Testis (tissue), 2 donors: ENCODE data around the gene TRPV5.

ENCODE experiments used
- CTCF ChIP-seq, 3 experiments: fragments of 450-650 bp in 2 of 3; fragments of 200-600 bp in 1 of 3; sonication (generic) in 1 of 3; IDR thresholded peaks; one replicate each; pipeline ENCODE4 v1.5.1; 2016 to 2019; ENCODE audit warnings: antibody characterized with exemption in 3 of 3, mild to moderate bottlenecking in 2 of 3, moderate library complexity in 1 of 3
- POLR2A ChIP-seq: fragments of 450-650 bp; IDR thresholded peaks from one replicate; pipeline ENCODE4 v1.6.1; 2017; ENCODE audit warnings: antibody characterized with exemption, mild to moderate bottlenecking, moderate library complexity

DNA sequence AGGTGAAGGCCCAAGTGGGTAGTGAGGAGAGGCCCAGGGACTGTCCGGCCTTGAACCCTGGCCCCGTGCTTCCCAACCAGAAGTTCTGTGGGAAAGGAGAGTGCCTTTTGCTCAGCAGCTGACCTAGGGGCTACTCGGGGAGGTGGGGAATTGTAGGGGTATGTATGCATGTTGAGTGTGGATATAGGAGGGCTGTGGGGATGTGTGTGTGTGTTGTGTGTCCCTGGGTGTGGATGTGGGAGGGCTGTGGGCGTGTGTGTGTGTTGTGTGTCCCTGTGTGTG is 66.5 kb downstream of the TRPV5 start:
- TF ChIP-seq CTCF (IDR thresholded peaks at IDR 0.05) = no peak
- TF ChIP-seq POLR2A = no peak
